Measurements from ENCODE around the gene FGFR2.

- TF ChIP-seq CTCF (IDR thresholded peaks at IDR 0.05 in 4 of 5, conservative IDR thresholded peaks at IDR 0.05 in 1 of 5), result no peak
- no peak for TF ChIP-seq POLR2A (IDR thresholded peaks at IDR 0.05)
Measured at GRCh38 chr10:121522831-121523230, 75.4 kb downstream of the FGFR2 start.

Measured in gastrocnemius medialis (tissue), 4 donors.